Ovary (tissue), 9 donors: ENCODE data around the gene CCDC73. TPM values are rescaled to one million over a fixed set of nuclear protein-coding genes. Genes with fewer than 3 reads are reported as not detected.

Source experiments
- DNase-seq, 5 donors: peaks; one replicate each; pipeline ENCODE4 v3.0.0-alpha.2; 2019 to 2020
- H3K27ac ChIP-seq, 2 donors: fragments of 200-600 bp; one replicate each; pipeline versions ENCODE4 v1.5.1 to v1.8.0; 2019 to 2022
- H3K27me3 ChIP-seq: fragments of 200-600 bp; one replicate; pipeline ENCODE4 v1.8.0; 2022
- H3K36me3 ChIP-seq: fragments of 200-600 bp; sonication (generic); one replicate; pipeline ENCODE4 v1.5.1; 2019
- H3K4me1 ChIP-seq: one replicate; pipeline ENCODE4 v1.8.1; 2013; ENCODE audit warnings: mild to moderate bottlenecking, moderate library complexity; ENCODE audit not compliant: insufficient read depth
- H3K4me3 ChIP-seq: fragments of 200-600 bp; sonication (generic); one replicate; pipeline ENCODE4 v1.5.1; 2017
- H3K9me3 ChIP-seq, 2 donors: fragments of 200-600 bp in 1 of 2; sonication (generic) in 1 of 2; one replicate each; pipeline versions ENCODE4 v1.5.1 to v1.8.1; 2013 to 2019; ENCODE audit warnings: mild to moderate bottlenecking in 1 of 2, moderate library complexity in 1 of 2
- EP300 ChIP-seq: sonication (generic); formaldehyde crosslinking; IDR thresholded peaks from one replicate; pipeline ENCODE4 v1.6.1; 2017; ENCODE audit warnings: antibody characterized with exemption
- POLR2A ChIP-seq: fragments of 450-650 bp; IDR thresholded peaks from one replicate; pipeline ENCODE4 v1.6.1; 2017; ENCODE audit warnings: antibody characterized with exemption, mild to moderate bottlenecking, moderate library complexity
- WGBS, 3 donors: extraction: QIAGEN DNeasy Blood & Tissue Kit in 1 of 3; methylation state at CpG; one replicate each; pipeline versions ENCODE4 v1.1.5 to v1.1.7; 2013 to 2017; 5-methylcytosine and 5-hydroxymethylcytosine counted together
- intact Hi-C, 4 donors: fragments of 100-400 bp; cut with DNase I; formaldehyde crosslinking; loops; one replicate each; pipeline versions ENCODE4 v1.11.0 to v1.15.1; 2022 to 2023
- polyA plus RNA-seq, 2 donors: library from polyadenylated mRNA; stranded (reverse); fragments of 200-250 nt in 1 of 2; fragments of 350-450 nt in 1 of 2; fragmentation: Illumina TruSeq in 1 of 2; extraction: RNeasy Lipid Tissue Mini Kit (QIAGEN cat#74804) in 1 of 2; gene quantifications; one replicate each; pipeline ENCODE4 v1.2.3, GENCODE V29; 2013 to 2014
- total RNA-seq, 7 donors: library from RNA; depleted of rRNA in 2 of 7; stranded (reverse); fragments of >200 nt in 2 of 7; fragmentation: NEBNext Ultra II Directional in 3 of 7; extraction: Animal tissue kit (Norgen Biotek cat#: 25700) in 3 of 7; gene quantifications; one replicate each; pipeline versions ENCODE4 v1.1.0 to v1.2.4, GENCODE V29; 2016 to 2023
- TF ChIP-seq, protein P1 (sequence below), 3 donors: fragments of 450-650 bp in 2 of 3; fragments of 200-600 bp in 1 of 3; IDR thresholded peaks; one replicate each; pipeline versions ENCODE4 v1.5.1 to v1.8.0; 2016 to 2022; ENCODE audit warnings: antibody characterized with exemption in 3 of 3, mild to moderate bottlenecking in 1 of 3
- donor health status: DM: no; HTN: no; CAD: no; lungs with moderate emphysema.
- donor health status: DM: no; HTN: no; CAD: no.
- donor health status: Bipolar disorder and iron deficiency.
- donor health status: DM: yes; HTN: yes; CAD: no.
- donor health status: DM: no; HTN: no; CAD: no.
- donor health status: DM: yes; HTN: yes; CAD: no.

Gene CCDC73
- total and polyA plus RNA-seq, 9 donors, result 0.23 to 1.6 (median 0.98) TPM

DNA sequence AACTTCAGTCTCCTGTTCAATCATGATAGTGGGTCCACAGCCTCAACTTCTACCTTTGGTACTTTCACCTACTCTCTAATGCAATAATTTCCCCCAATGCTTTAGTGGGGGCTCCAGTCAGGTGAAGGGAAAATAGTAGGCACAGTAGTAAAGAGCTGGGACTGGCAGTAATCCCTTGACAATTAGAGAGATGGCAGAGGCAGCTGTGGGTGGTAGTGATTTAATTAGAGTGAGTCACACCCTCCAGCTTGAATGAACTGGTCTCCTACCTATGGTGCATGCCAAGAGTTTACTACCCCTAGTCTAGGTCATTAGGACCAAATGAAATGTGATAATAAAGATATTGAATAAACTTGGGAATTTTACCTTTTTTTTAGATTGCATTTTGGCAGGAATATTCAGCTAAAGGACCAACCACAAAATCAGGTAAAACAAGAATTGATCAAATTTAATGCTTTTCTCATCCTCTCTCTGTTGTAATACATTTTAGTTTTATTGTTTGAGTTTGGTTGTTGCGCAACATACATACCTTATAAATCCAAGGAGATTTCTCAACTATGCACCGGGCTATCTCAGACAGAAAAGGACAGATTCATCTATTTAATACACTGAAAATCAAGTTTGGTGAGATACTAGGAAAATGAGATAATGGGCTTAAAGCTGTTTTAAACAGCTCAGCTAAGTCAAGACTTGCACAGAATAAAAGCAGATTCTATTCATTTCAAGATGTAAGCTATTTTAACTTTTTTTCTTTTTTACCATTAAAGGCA lies 44.2 kb upstream of the CCDC73 start:
- H3K9me3 ChIP-seq, result no peaks in the 10 kb centered on the region
- DNase-seq, result no peak
- H3K27ac ChIP-seq, result no peak overlapping the region
- no peaks in the 10 kb centered on the region for H3K36me3 ChIP-seq
- WGBS, 3 donors, result 86 to 90% (median 88%) methylated on average over 2 of the region's 2 CpGs
- TF ChIP-seq, protein P1, sequence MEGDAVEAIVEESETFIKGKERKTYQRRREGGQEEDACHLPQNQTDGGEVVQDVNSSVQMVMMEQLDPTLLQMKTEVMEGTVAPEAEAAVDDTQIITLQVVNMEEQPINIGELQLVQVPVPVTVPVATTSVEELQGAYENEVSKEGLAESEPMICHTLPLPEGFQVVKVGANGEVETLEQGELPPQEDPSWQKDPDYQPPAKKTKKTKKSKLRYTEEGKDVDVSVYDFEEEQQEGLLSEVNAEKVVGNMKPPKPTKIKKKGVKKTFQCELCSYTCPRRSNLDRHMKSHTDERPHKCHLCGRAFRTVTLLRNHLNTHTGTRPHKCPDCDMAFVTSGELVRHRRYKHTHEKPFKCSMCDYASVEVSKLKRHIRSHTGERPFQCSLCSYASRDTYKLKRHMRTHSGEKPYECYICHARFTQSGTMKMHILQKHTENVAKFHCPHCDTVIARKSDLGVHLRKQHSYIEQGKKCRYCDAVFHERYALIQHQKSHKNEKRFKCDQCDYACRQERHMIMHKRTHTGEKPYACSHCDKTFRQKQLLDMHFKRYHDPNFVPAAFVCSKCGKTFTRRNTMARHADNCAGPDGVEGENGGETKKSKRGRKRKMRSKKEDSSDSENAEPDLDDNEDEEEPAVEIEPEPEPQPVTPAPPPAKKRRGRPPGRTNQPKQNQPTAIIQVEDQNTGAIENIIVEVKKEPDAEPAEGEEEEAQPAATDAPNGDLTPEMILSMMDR (IDR thresholded peaks at IDR 0.05), result no peak
- TF ChIP-seq POLR2A (no peak), EP300 (no peak)
- intact Hi-C loops, result loop anchor here in 1 of 4 donors (10.0 kb wide), 1 partner anchor 736 kb away; no protein-coding TSS in a partner anchor
- H3K27me3 ChIP-seq, result no peaks in the 10 kb centered on the region
- no peaks in the 10 kb centered on the region for H3K4me1 ChIP-seq
- H3K4me3 ChIP-seq, result no peak overlapping the region

DNA sequence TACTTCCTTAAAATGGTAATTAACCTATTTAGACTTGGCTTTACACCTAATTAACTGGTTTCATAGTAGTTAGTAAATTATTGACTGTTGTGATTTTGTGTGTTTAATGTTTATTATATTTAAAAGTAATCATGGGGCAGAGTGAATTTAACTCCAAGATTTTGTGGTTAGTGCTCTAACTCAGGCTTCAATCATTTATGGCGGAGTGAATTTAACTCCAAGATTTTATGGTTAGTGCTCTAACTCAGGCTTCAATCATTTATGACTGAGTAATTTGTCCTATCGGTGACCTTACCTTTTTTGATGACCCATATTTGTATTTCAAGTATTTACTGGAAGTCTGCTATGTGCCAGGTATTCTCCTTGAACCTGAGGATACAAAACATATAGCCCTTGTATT lies 42.5 kb upstream of the CCDC73 start:
- H3K27ac ChIP-seq, result no peak overlapping the region
- 90 to 95% (median 91%) methylated on average over 2 of the region's 2 CpGs for WGBS, 3 donors
- intact Hi-C loops, result loop anchor here in 1 of 4 donors (10.0 kb wide), 1 partner anchor 738 kb away; no protein-coding TSS in a partner anchor
- no peaks in the 10 kb centered on the region for H3K27me3 ChIP-seq
- TF ChIP-seq POLR2A, result no peak
- no peaks in the 10 kb centered on the region for H3K36me3 ChIP-seq
- H3K4me3 ChIP-seq, result no peak overlapping the region
- H3K4me1 ChIP-seq, result no peaks in the 10 kb centered on the region
- DNase-seq, result no peak
- no peaks in the 10 kb centered on the region for H3K9me3 ChIP-seq

DNA sequence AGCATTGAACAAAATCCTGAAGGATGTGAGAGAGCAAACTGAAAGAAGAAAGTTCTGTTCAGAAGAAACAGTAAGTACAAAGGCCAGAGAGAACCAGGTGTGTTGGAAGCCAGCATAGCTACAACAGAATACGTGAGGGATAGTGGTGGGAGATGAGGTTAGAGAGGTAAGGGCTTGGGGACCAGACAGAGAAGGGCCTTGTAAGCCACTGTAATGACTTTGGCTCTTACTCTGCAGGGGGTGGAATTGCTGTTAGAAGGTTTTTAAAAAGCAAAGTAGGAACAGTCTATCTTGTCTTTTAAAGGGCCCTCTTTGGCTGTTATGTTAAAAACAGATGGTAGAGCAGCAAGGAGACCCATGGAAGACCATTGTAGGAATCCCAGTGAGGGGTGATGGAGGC lies 39.5 kb upstream of the CCDC73 start:
- H3K9me3 ChIP-seq, result no peaks in the 10 kb centered on the region
- 63 to 87% (median 78%) methylated on average over 1 of the region's 1 CpG for WGBS, 3 donors
- no peak overlapping the region for H3K4me3 ChIP-seq
- no peaks in the 10 kb centered on the region for H3K36me3 ChIP-seq
- H3K4me1 ChIP-seq, result no peaks in the 10 kb centered on the region
- DNase-seq, result no peak
- intact Hi-C loops, result loop anchor here in 1 of 4 donors (10.0 kb wide), 1 partner anchor 741 kb away; no protein-coding TSS in a partner anchor
- TF ChIP-seq POLR2A, result no peak
- TF ChIP-seq, protein P1 (IDR thresholded peaks at IDR 0.05), result no peak
- TF ChIP-seq EP300, result no peak
- no peaks in the 10 kb centered on the region for H3K27me3 ChIP-seq
- no peak overlapping the region for H3K27ac ChIP-seq

DNA sequence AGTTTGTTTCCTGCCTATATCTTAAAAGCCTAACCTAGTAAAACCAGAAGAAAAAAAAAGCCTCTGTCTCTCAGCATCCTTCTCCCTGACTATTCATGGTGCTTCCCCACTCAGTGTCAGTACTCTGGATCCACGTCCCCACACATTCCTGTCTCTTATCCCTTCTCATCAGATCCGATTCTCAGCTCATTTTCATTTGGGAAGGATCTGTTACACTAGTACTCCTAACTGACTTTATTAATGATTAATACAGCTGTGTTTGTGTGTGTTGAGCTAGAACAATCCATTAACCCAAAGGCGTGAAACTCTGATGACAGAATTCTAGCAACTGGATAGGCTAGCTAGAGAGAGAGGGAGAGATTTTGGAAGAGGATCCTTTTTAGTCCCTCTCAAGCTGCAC lies 36.8 kb upstream of the CCDC73 start:
- Histone ChIP-seq H3K4me1 (no peaks in the 10 kb centered on the region), H3K9me3 (no peaks in the 10 kb centered on the region), H3K36me3 (no peaks in the 10 kb centered on the region), H3K4me3 (no peak overlapping the region), H3K27me3 (no peaks in the 10 kb centered on the region), H3K27ac (no peak overlapping the region)
- WGBS, 3 donors, result 78 to 84% (median 83%) methylated on average over 3 of the region's 3 CpGs
- no peak for TF ChIP-seq EP300
- no peak for DNase-seq
- intact Hi-C loops, result loop anchor here in 1 of 4 donors (10.0 kb wide), 1 partner anchor 744 kb away; no protein-coding TSS in a partner anchor

DNA sequence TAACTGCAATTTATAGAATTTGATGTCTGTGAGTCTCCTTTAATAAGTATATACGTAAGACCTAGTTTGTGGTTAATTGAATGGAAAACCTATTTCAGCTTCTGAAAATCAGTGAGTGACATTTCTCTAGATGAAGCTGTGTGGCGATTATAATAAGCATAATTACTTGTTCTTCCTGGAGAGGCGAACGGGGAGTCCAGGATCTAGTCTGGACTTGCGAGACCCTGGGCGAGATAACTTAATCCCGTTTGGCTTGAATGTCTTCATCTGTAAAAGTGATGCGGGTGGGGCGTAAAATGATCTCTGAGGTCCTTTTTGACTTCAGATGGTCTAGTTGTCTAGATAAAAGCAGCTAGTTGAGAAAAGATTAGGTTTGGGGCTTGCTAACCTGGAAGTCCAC lies 36.3 kb upstream of the CCDC73 start:
- no peaks in the 10 kb centered on the region for H3K4me1 ChIP-seq
- no peak for DNase-seq
- no peaks in the 10 kb centered on the region for H3K27me3 ChIP-seq
- H3K4me3 ChIP-seq, result no peak overlapping the region
- intact Hi-C loops, result loop anchor here in 1 of 4 donors (10.0 kb wide), 1 partner anchor 744 kb away; no protein-coding TSS in a partner anchor
- no peak overlapping the region for H3K27ac ChIP-seq
- no peak for TF ChIP-seq POLR2A
- TF ChIP-seq EP300, result no peak
- TF ChIP-seq, protein P1 (IDR thresholded peaks at IDR 0.05), result no peak
- WGBS, 3 donors, result 84 to 90% (median 88%) methylated on average over 9 of the region's 9 CpGs
- H3K9me3 ChIP-seq, result no peaks in the 10 kb centered on the region
- H3K36me3 ChIP-seq, result no peaks in the 10 kb centered on the region
